ENCODE data around the gene CADM1.

CADM1 gene

DNA sequence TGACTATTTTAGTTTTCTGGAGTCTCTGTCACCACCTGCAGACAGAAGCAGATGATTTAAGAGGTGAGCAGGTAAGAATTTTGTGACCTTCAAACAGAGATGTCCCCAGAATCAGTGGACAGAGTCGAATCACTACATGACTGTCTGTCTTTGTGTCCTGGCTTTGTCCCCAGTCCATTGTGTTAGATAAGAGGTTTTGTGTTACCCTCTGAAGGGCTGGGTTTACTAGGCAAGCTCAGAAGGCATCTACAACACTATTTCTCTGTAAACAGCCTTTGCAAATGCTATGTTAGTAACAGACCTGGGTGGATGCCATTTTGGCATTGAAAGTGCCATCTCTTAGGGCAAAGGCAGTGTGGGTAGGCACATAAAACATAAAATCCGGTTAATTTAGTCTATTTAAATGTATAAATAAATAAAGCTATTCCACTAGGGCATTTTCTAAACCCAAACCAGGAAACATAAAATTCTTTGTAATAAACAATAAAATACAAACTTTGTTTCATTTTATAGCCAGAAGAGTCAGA is 40.3 kb upstream of the CADM1 start:
- no peak overlapping the region for H3K9ac ChIP-seq (ENCODE audit: insufficient read length, low read depth)
- no peaks in the 10 kb centered on the region for H3K27me3 ChIP-seq (ENCODE audit: insufficient read depth, insufficient read length)
- DNase-seq (ENCODE audit: low read depth, low spot score) = no peak
- no peaks in the 10 kb centered on the region for H3K4me1 ChIP-seq (ENCODE audit: insufficient read depth, insufficient read length)
- no peaks in the 10 kb centered on the region for H3K36me3 ChIP-seq (ENCODE audit: insufficient read depth, insufficient read length, low read length)
- H3K4me3 ChIP-seq (ENCODE audit: insufficient read length, low read depth) = no peak overlapping the region
- TF ChIP-seq SUZ12 (IDR thresholded peaks at IDR 0.05; ENCODE audit: extremely low read depth, insufficient read depth, insufficient read length) (no peak), YY1 (IDR thresholded peaks at IDR 0.05; ENCODE audit: insufficient read depth, insufficient read length) (no peak), ZNF274 (IDR thresholded peaks at IDR 0.05; ENCODE audit: low read depth, low read length) (no peak)
- H3K9me3 ChIP-seq (ENCODE audit: insufficient read depth, low read length) = no peaks in the 10 kb centered on the region

DNA sequence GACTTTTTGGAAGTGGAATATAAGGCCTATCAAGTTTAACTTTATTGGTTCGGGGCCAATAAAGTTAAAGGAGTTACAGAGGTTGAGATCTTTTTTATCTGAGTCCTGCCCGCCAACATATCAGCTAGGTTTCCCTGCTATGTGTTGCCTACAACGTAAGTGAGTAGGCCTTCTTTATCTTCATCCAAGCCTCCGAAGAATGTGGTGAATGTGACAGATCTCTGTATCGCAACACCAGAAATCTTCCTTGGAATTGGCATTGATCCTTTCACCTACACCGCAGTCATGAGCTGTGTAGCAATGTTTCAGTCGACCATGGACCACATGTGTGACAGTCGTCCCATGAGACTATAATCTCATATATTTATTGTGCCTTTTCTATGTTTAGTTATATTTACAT is 37.3 kb upstream of the CADM1 start:
- no peak for TF ChIP-seq YY1 (IDR thresholded peaks at IDR 0.05; ENCODE audit: insufficient read depth, insufficient read length)
- no peak for TF ChIP-seq ZNF274 (IDR thresholded peaks at IDR 0.05; ENCODE audit: low read depth, low read length)
- no peak for TF ChIP-seq SUZ12 (IDR thresholded peaks at IDR 0.05; ENCODE audit: extremely low read depth, insufficient read depth, insufficient read length)
- no peaks in the 10 kb centered on the region for H3K36me3 ChIP-seq (ENCODE audit: insufficient read depth, insufficient read length, low read length)
- no peak for DNase-seq (ENCODE audit: low read depth, low spot score)
- no peaks in the 10 kb centered on the region for H3K9me3 ChIP-seq (ENCODE audit: insufficient read depth, low read length)
- H3K9ac ChIP-seq (ENCODE audit: insufficient read length, low read depth) = no peak overlapping the region
- H3K4me3 ChIP-seq (ENCODE audit: insufficient read length, low read depth) = no peak overlapping the region
- no peaks in the 10 kb centered on the region for H3K27me3 ChIP-seq (ENCODE audit: insufficient read depth, insufficient read length)
- no peaks in the 10 kb centered on the region for H3K4me1 ChIP-seq (ENCODE audit: insufficient read depth, insufficient read length)

DNA sequence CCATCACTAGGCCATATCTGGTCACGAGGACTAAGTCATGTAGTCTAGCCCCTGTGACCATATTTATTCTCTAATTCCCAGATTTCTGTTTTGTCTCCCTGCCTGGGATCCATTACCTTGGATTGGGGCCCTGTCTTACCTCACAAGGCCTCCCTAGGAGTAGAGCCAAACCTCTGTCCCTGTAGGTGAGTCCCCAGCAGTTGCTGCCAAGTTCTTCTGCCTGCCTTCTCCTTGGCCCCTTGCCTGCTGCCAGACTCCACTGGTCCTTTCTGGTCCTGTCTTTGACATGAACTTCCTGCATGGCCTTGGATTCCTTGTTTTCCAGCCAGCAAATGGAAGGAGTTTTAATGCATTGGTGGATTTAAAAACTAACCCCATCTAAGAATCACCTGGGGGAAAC is 35.6 kb upstream of the CADM1 start:
- no peak for TF ChIP-seq ZNF274 (IDR thresholded peaks at IDR 0.05; ENCODE audit: low read depth, low read length)
- TF ChIP-seq SUZ12 (IDR thresholded peaks at IDR 0.05; ENCODE audit: extremely low read depth, insufficient read depth, insufficient read length) = no peak
- no peak for TF ChIP-seq YY1 (IDR thresholded peaks at IDR 0.05; ENCODE audit: insufficient read depth, insufficient read length)
- H3K9ac ChIP-seq (ENCODE audit: insufficient read length, low read depth) = no peak overlapping the region
- peaks cover 4% of the 10 kb centered on the region for H3K4me1 ChIP-seq (ENCODE audit: insufficient read depth, insufficient read length)
- DNase-seq (ENCODE audit: low read depth, low spot score) = no peak
- no peaks in the 10 kb centered on the region for H3K36me3 ChIP-seq (ENCODE audit: insufficient read depth, insufficient read length, low read length)
- H3K4me3 ChIP-seq (ENCODE audit: insufficient read length, low read depth) = no peak overlapping the region
- no peaks in the 10 kb centered on the region for H3K27me3 ChIP-seq (ENCODE audit: insufficient read depth, insufficient read length)
- no peaks in the 10 kb centered on the region for H3K9me3 ChIP-seq (ENCODE audit: insufficient read depth, low read length)

- H3K9ac ChIP-seq (ENCODE audit: insufficient read length, low read depth) = no peak overlapping the region
- peaks cover 4% of the 10 kb centered on the region for H3K4me1 ChIP-seq (ENCODE audit: insufficient read depth, insufficient read length)
- no peaks in the 10 kb centered on the region for H3K9me3 ChIP-seq (ENCODE audit: insufficient read depth, low read length)
- H3K36me3 ChIP-seq (ENCODE audit: insufficient read depth, insufficient read length, low read length) = no peaks in the 10 kb centered on the region
- H3K27me3 ChIP-seq (ENCODE audit: insufficient read depth, insufficient read length) = no peaks in the 10 kb centered on the region
- H3K4me3 ChIP-seq (ENCODE audit: insufficient read length, low read depth) = no peak overlapping the region
- TF ChIP-seq YY1 (IDR thresholded peaks at IDR 0.05; ENCODE audit: insufficient read depth, insufficient read length) (no peak), ZNF274 (IDR thresholded peaks at IDR 0.05; ENCODE audit: low read depth, low read length) (no peak), SUZ12 (IDR thresholded peaks at IDR 0.05; ENCODE audit: extremely low read depth, insufficient read depth, insufficient read length) (no peak)
- DNase-seq (ENCODE audit: low read depth, low spot score) = no peak
Measured at GRCh38 chr11:115535781-115536180, 31.6 kb upstream of the CADM1 start.

DNA sequence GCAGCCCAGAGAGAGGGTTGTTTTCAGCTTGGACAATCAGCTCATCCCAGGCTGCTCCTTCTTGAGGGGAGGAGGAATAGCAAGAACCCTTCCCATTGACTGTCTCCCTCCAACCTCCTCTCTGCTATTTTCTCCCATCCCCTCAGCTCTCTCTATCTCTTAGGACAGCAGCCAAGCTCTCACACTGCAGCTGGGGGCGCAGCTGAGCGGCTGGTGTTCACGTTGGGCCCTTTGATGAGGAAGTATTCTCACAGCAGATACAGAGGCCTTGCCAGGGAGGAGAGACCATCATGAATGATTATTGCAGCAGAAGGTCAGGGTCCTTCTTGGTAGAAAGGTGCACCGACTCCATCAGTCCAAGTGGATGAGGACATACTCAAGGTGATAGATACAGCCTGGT is 26.5 kb upstream of the CADM1 start:
- Histone ChIP-seq H3K27me3 (ENCODE audit: insufficient read depth, insufficient read length) (no peaks in the 10 kb centered on the region), H3K4me3 (ENCODE audit: insufficient read length, low read depth) (no peak overlapping the region), H3K9me3 (ENCODE audit: insufficient read depth, low read length) (no peaks in the 10 kb centered on the region), H3K4me1 (ENCODE audit: insufficient read depth, insufficient read length) (no peaks in the 10 kb centered on the region), H3K9ac (ENCODE audit: insufficient read length, low read depth) (no peak overlapping the region), H3K36me3 (ENCODE audit: insufficient read depth, insufficient read length, low read length) (no peaks in the 10 kb centered on the region)
- DNase-seq (ENCODE audit: low read depth, low spot score) = no peak
- no peak for TF ChIP-seq ZNF274 (IDR thresholded peaks at IDR 0.05; ENCODE audit: low read depth, low read length)
- no peak for TF ChIP-seq YY1 (IDR thresholded peaks at IDR 0.05; ENCODE audit: insufficient read depth, insufficient read length)
- TF ChIP-seq SUZ12 (IDR thresholded peaks at IDR 0.05; ENCODE audit: extremely low read depth, insufficient read depth, insufficient read length) = no peak

- H3K9me3 ChIP-seq (ENCODE audit: insufficient read depth, low read length) = no peaks in the 10 kb centered on the region
- no peak for DNase-seq (ENCODE audit: low read depth, low spot score)
- TF ChIP-seq YY1 (IDR thresholded peaks at IDR 0.05; ENCODE audit: insufficient read depth, insufficient read length) = no peak
- no peak for TF ChIP-seq SUZ12 (IDR thresholded peaks at IDR 0.05; ENCODE audit: extremely low read depth, insufficient read depth, insufficient read length)
- TF ChIP-seq ZNF274 (IDR thresholded peaks at IDR 0.05; ENCODE audit: low read depth, low read length) = no peak
- no peaks in the 10 kb centered on the region for H3K4me1 ChIP-seq (ENCODE audit: insufficient read depth, insufficient read length)
- H3K27me3 ChIP-seq (ENCODE audit: insufficient read depth, insufficient read length) = no peaks in the 10 kb centered on the region
- H3K4me3 ChIP-seq (ENCODE audit: insufficient read length, low read depth) = no peak overlapping the region
- H3K9ac ChIP-seq (ENCODE audit: insufficient read length, low read depth) = no peak overlapping the region
- H3K36me3 ChIP-seq (ENCODE audit: insufficient read depth, insufficient read length, low read length) = no peaks in the 10 kb centered on the region
Measured at GRCh38 chr11:115528225-115528624, 24.0 kb upstream of the CADM1 start.

DNA sequence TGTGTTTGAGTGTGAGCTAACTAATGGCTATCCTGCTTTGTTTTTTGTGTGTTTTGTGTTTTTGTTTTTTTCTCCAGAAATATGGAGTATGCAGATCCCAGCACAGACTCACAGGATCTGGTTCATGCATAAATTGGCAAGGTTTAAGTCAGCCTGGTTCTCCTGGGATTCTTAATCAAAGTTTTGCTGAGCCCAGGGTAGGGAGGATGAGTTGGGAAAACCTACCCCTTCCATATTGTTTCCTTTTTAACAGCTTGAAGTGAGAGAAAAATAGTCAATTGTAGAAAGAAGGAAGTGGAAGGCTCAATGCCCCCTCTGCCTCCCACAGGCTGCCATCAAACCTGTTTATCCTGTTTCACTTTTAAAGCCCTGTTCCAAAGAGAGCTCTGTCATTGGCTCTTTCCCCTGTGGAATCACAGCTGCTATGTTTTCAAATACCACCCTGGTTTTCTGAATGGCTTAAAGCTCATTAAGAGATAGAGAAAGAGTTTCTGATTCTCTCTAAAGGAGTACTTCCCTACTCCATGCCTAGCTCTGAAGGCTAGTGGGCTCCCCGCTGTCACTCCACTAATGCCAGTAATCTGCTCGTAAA is 23.4 kb upstream of the CADM1 start:
- Histone ChIP-seq H3K4me1 (ENCODE audit: insufficient read depth, insufficient read length) (no peaks in the 10 kb centered on the region), H3K4me3 (ENCODE audit: insufficient read length, low read depth) (no peak overlapping the region), H3K9me3 (ENCODE audit: insufficient read depth, low read length) (no peaks in the 10 kb centered on the region), H3K9ac (ENCODE audit: insufficient read length, low read depth) (no peak overlapping the region), H3K36me3 (ENCODE audit: insufficient read depth, insufficient read length, low read length) (no peaks in the 10 kb centered on the region), H3K27me3 (ENCODE audit: insufficient read depth, insufficient read length) (no peaks in the 10 kb centered on the region)
- DNase-seq (ENCODE audit: low read depth, low spot score) = no peak
- no peak for TF ChIP-seq YY1 (IDR thresholded peaks at IDR 0.05; ENCODE audit: insufficient read depth, insufficient read length)
- no peak for TF ChIP-seq SUZ12 (IDR thresholded peaks at IDR 0.05; ENCODE audit: extremely low read depth, insufficient read depth, insufficient read length)
- no peak for TF ChIP-seq ZNF274 (IDR thresholded peaks at IDR 0.05; ENCODE audit: low read depth, low read length)

All from NT2/D1 (cell line).